ENCODE results near the gene LATS2.
"Not testable (repeated sequence)": the region's sequence is repeated elsewhere in the genome, so short reads cannot be mapped to it uniquely, and the experiment has no call there.

The LATS2 gene

DNA sequence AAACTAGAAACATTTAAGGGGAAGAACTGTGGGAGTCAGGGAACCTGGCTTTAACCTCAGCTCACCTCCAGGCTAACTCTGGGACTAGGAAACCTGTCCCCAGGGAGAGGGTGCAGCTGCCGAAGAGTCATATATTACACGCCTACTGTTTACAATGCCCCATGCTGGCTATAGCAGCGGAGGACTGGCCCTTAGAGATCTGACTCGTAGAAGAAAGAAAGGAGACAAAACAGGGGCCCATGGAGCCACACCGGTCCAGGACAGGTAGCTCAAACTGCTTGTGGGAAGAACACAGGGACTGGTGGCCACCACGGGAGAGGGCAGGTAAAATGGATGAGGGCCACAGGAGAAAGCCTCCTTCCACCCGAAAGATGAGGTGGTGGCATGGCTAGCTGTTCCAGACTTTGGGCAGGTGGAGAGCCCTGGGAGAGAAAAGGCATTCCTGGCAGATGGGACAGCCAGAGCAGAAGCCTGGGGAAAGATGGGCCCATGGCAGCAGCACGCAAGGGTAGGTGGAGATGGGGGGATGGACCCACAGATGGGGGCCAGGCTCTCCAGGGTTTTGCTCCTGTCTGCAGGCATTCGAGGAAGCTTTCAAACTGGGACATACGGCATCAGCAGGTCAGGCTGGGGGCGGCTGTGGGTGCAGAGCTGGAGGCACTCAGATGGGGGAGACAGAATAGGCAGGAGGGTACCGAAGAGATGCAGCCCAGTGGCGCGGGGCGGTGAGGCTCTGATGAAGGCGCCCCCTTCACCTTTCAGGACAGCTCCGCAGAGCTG is 69.5 kb downstream of the LATS2 start:
- DNase-seq, result no peak

DNA sequence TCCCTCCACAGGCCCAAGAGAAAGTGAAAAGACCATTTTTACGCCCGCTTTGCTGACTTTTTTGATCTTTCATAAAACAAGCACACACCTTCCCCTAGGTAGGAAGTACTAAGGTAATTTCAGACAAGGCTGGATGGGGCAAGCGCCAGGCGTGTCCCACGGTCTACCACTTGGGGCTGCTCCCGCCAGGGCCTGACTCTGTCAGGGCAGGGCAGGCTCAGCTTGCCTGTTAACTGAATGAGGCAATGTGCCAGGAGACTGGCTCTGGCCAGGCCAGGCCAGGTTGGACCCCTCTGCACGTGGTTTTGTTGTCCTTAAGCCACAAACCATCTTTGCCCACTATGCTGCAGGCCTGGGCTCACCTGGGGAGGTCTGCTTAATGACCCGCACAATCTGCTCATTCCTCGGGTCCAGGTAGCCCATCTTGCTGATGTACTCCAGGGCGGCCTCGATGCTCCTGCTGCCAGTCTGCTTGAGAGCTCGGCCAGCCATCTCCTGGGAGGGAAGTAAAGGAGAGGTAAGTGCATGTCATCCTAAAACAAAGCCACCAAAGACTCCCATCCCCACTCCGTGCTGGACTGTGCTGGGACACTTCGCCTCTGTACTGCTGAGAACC is 70.4 kb downstream of the LATS2 start:
- no peak for DNase-seq

DNA sequence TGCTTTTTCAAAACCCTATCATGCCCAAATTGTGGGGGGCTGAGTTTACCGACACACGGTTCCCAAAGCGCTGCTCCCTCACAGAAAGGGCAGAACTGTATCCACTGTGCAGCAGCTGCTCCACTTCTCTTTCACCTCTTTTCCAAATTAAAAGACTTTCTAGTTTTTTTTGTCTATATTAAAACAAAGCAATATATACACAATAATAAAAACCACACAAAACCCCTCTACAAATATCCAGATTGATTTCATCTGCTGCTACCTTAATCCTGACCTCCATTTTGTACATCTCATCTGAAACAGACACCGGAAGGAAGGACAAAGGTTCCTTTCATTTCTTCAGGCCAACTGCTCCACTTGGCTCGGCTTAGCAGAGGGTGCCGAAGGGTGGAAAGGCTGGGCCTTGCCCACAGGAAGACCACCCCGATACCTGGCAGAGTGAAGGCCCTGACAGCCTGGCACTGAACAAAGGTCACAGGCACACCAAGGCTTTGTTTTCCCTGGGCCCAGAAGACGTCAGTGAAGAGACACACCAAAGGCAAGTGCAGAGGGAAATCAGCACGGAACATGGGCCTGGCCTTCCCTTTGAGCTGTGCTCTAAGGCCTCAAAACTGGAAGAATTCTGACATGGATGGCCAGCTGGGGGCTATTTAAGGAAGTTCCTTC is 71.6 kb downstream of the LATS2 start:
- no peak for DNase-seq

DNA sequence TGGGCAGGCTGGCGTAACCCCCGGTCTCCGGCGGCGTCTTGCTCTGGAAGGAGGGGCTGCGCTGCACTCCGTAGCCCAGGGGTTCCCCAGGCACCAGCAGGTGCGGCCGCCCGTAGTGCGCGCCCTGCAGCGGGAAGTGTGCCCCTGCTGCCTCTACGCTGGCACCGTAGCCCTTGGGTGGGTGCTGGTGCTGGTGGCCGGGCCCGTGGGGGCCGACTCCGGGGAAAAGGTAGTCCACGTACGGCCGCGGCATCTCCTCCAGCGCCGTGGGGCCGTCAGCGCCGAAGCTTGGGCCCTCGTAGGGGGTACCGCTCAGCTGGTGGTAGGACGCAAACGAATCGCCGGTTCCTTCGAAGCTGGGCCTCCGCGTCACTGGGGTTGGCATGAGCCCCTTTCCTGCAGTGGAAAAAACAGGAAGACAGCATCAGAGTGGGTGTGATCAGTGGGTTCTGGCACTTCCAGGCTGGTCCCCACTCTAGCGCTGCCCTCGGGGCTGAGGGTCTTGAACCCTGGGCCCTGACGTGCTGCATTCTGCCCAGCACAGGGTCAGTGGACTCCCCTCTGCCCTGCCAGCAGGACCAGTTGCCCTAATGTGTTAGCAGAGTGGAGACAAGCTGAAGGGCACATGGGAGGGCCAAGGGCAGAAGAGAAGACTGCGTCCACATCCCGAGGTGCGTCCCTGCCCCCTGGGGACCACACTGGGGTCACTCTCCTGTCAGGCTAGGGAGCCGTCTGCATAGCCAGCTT is 72.3 kb downstream of the LATS2 start:
- no peak for DNase-seq

DNA sequence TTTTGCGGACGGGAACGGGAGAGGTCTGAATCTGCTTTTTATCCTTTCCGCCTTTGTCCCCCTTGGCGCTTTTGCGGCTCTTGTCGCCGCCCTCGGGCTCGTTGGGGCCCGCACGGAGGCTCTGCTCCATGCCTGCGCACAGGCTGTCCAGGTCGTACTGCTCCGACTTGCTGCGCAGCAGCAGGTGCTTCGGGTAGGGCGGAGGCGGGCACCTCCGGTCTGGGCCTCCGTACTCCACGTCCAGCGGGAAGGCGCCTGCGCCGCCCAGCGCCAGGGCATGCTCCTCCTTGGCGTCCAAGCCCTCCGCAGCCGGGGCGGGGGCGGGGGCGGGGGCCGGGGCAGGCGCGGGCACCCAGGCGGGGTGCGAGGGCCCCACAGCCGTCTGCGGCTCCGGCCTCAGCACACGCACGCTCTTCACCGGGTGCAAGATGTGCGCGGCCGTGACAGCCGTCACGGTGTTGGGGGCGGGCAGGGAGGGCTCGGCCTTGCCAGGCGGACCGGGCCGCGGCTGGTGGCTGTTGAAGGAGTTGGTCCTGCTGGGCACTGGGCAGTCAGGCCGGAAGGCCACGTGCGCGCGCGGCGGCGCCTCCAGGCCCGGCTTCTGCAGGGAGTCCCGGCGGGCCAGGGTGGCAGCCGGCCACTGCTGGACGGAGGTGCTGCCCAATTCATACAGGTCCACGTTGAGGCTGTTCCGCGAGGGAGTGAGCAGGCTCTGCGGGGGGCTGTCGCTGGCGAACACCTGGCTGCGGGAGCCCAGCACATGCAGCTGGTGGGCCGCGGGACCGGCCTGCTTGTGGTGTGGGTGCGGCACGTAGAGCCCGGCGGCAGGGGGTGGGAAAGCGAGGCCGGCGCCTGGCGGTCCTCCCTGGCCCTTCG is 73.1 kb downstream of the LATS2 start:
- no peak for DNase-seq

DNA sequence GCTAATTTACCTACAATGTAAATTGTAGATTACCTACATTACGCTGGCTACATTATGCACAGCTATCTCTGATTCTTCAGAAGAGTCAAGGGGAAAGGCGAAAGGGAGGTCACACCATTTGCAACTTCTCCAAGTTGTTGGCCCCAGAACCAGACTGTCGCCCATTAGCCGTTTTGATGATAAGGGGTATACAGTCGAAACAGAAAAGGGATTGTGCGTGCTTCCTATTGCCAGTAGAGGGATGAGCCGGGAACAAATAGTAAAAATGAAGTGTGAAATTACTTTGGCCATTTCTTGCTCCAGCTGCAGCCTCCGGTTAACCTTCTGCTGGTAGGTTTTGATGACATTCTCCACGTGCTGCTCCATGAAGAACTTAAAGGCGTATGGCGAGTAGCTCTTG is 73.8 kb downstream of the LATS2 start:
- no peak for DNase-seq

DNA sequence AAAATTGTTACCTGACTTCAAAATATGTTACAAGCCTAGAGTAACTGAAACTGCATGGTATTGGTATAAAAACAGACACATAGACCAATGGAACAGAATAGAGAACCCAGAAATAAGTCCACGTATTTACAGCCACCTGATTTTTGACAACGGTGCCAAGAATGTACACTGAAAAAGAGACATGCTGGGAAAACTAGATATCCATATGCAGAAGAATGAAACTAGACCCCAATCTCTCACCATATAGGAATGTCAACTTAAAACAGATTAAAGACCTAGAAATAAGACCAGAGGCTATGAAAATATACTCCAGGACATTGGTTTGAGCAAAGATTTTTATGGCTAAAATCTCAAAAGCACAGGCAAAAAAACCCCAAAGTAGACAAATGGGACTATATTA is 76.5 kb downstream of the LATS2 start:
- DNase-seq, result no peak

DNA sequence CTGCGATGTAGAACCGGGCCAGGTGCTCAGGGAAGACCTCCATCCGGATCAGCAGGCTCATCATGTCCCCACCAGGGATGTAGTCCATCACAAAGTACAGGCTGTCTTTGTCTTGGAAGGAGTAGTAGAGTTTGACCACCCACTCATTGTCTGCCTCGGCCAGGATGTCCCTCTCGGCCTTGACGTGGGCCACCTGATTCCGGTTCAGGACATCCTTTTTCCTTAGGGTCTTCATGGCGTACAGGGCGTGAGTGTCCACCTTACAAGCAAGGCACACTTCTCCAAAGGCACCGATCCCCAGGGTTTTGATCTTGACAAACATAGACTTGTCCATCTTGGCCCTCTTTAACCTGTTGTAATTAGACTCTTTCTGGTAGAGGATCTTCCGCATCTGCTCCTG is 78.0 kb downstream of the LATS2 start:
- no peak for DNase-seq

DNA sequence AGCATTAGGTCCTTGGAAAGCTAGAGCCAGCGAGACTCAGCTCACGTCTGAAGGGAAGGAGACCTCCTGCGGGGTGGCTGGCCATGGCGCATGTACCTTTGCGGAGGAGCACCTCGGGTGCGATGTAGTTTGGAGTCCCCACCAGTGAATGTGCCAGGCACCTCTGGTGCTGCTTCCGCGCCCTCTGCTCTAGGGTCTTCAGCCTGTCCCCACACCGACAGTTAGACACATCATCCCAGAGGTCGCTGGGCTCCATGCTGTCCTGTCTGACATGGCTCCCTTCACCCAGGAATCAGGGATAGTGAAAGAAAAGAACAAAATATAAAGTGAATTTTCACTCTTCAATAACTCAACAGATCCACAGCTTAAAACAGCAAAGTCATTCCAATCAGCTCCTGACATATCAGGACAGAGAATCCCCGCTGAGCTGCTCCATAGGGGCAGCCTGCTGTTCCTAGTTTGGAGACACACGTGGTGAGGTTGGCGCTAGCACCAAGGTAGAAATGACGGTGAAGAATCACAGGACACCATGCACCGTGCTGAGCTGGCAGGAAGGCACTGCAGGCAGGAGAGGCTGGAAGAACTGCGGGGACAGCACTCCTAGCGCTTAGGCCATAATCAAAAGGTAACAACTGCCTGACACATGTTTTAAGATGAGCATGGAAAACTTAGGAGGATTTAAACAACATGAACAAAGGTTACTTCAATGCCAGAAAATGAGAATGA is 79.9 kb downstream of the LATS2 start:
- no peak for DNase-seq

DNA sequence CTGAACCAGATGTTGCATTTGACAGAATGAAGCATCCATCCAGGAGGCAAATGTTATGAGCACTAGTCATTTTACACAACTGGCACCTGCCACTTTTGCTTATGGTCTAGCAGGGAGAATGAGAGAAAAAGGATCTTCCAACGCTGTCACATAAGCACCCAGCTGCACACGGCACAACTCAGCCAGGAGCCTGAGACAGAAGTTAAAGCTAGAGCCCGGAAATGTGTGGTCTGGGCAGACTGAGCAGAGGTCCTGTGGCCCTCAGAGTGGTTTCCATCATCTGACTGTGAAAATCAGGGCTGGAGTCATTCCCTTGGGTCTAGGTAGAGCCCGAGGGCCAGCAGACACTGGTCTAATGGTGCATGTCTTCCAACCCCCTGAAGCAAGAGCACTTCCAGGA is 80.5 kb downstream of the LATS2 start:
- DNase-seq, result no peak

DNA sequence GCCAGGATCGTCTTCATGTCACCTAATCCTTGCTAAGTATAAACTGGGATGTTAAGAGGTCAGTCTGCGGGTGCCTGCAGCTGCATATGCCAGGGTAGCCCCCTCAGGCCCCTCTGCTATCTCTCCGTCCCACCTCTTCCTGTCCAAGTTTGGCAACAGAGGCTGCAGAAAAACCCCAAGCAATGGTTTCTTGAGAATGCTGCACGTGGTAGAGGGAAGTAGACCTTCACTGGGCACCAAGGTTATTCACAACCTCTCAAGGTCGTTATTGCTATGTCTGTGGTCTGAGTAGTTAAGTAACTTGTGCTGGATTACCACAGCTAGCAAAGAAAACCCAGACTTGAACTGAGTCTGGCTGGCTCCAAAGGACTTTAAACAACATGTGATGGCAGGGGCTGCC is 81.0 kb downstream of the LATS2 start:
- no peak for DNase-seq

DNA sequence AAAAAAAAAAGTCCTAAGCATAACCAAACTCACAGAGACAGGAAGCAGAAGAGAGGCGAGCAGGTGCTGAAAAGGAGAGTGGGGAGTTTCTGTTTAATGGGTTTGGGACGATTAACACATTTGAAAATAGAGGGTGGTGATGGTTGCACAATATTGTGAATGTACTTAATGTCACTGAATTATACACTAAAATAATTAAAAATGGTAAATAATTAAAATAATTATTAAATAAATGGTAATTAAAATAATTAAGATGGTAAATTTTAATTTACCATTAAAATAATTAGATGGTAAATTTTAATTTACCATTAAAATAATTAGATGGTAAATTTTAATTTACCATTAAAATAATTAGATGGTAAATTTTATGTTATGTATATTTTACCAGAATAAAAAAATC is 84.0 kb downstream of the LATS2 start:
- DNase-seq, result no peak

DNA sequence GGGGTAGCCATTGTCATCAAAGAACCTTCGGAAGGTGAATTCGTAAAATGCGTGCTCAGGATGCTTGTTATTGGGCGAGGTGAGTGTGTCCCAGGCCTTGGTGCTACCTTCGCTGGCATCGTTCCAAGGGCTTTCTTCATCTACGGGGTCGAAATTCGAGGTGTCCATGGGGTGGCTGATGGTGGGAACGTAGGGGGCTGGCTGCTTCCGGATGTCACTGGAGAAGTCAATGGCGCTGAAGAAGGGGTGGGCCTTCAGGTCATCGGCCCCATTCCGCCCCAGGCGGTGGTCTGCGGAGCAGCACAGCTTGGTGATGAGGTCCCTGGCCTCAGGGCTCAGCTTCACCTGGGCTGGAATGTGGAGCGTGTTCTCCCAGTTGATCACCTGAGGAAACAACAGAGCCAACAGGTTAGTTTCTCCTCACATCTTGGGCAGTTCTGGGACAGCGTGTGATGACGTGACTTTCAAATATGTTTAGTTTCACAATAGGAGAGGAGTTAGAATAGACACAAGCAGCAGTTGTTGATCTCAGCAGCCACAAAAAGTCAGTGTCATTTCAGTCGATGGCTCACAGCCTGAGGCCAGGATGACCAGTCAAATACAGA is 86.3 kb downstream of the LATS2 start:
- DNase-seq, result no peak

DNA sequence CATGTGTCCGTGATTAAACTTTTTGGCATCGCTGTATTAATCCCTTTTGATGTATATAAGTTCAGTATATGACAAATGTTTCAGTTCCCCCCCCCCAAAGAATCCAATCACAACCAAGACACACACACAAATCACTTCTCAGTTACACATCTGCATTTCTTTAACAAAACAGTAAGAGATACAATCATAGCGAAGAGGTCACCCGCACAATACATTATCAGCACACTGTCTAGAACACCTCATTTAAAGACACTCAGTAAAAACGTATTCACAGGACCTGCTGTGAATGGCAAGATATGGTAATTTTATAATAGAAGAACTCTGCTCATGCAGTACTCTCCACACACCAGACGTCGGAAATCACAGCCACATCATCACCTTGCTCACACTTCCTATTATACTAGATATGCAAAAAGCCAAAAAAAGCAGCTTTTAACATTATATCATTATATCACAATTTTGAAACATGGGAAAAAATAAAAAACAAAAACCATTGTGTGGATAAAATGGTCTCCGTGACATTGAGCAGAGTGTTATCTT is 87.4 kb downstream of the LATS2 start:
- DNase-seq, result no peak

DNA sequence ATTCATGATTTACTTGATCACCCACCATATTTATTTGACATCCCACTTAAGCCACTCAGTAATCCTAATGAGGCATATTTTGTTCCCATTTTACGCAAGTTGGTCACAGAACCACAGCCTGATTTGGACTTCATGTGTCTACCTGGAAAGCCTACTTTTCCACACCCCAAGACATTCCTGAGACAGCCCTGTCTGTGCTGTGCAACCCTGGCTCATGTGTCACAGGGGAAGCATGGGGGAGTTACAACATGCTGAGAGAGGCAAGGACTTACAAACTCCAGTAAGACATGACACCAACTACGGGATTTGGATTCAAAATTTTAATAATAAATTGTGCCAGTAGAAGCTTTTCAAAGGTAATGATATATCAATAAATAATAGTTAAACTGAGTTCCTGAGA is 88.7 kb downstream of the LATS2 start:
- DNase-seq, result no peak

DNA sequence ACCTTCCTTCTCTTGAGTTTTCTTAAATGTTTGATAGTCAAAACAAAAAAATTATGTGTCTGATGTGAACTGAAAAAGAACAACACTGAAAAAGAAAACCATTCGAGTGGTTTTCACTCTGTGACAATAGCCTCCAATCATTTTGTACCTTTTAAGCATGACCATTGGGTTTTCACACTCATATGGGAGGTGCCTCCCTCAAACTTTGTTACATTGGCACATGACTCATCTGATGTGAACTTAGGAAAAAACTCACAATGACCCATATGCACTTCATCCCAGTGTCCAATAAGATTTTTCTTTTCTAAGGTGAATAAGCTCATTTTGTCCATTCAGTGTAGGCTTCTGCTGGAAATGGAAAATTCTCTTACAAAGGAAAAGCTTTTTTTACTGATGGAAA is 92.2 kb downstream of the LATS2 start:
- no peak for DNase-seq

DNA sequence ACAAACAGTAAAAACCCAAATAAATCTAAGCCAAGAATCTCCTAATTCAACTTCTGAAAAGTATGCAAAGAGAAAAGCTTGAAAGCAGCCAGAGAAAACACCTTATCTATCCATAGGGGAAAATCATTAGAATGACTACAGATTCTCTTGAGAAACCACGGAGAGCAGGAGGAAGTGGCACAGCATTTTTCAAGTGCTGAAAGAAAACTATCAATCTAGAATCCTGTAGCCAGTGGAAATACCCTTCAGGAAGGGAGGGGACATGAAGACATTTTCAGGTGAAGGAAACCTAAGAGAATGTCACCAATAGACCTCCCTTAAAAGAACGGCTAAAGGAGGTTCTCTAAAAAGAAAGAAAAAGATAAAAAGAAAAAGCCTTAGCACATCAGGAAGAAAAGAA is 92.6 kb downstream of the LATS2 start:
- peak in 1 of 4 experiments; percentile 18 for DNase-seq

DNA sequence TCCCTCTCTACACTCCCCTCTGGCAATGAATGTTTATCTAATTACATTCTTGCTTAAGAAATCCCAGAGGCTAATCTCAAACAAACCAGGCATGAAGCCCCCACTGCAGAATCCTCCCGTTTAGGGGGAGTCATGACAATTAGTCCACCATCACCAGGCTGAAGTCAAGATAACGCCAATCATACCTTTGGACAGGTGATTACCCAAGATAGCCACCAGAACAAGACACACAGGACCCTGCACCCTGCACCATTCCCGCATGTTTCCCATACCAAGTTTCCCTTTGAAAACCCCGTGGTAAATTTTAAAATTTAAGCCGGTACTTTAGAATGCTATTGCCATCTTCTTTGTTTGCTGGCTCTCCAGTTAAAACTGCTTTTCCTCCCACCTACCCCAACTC is 94.0 kb downstream of the LATS2 start:
- no peak for DNase-seq

DNA sequence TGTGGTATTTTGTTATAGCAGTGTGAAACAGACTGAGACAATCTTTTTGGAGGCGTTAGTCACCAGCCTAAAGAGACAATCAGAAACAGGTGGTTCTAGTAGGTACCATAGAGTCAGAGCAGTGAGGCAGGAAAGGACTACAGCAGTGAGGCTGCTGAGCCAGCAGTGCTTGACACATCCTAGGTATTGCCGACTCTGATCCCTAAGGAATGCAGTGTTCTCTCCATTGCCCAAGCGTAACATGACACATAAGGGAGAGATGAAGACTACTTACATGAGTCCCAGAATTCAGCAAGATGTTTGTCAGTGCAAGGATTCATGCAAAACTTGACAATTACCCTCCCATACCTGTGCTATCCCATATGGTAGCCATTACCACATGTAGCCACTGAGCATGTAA is 96.5 kb downstream of the LATS2 start:
- no peak for DNase-seq

DNA sequence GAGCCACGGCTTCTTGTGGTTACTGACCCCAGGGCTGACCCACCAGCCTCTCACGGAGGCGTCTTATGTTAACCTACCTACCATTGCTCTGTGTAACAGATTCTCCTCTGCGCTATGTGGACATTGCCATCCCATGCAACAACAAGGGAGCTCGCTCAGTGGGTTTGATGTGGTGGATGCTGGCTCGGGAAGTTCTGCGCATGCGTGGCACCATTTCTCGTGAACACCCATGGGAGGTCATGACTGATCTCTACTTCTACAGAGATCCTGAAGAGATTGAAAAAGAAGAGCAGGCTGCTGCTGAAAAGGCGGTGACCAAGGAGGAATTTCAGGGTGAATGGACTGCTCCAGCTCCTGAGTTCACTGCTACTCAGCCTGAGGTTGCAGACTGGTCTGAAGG is 99.7 kb downstream of the LATS2 start:
- DNase-seq, result not testable (repeated sequence)
